PC-9 (cell line): Measurements from ENCODE around the gene CTDNEP1. TPM values are rescaled to one million over a fixed set of nuclear protein-coding genes. Genes with fewer than 3 reads are reported as not detected.

Source experiments
- BruUV-seq: library from RNA; stranded (reverse); fragments of 400-500 nt; replicated peaks from 2 replicates; lab custom pipeline; 2021; lab: Mats Ljungman, UMichigan
- CTCF ChIA-PET: fragments of 300-600 bp; sonication (Branson Sonifier 250); formaldehyde crosslinking; loops from one replicate; lab custom pipeline; 2022; ENCODE audit warnings: antibody characterized with exemption; lab: Charles Lee
- POLR2A ChIA-PET: fragments of 300-600 bp; sonication (Branson Sonifier 250); formaldehyde crosslinking; loops from one replicate; lab custom pipeline; 2022; ENCODE audit warnings: antibody characterized with exemption; ENCODE audit not compliant: unreplicated experiment; lab: Charles Lee
- DNase-seq, 2 experiments: peaks; one replicate each; pipeline versions ENCODE4 v3.0.0 to v3.0.0-alpha.2; 2015 to 2022; ENCODE audit warnings: mixed read lengths in 1 of 2
- H2AFZ ChIP-seq: fragments of 200-600 bp; sonication (generic); 2 replicates; pipeline ENCODE4 v1.8.1; 2017; ENCODE audit warnings: antibody characterized with exemption
- H3F3A ChIP-seq: fragments of 200-600 bp; sonication (generic); 2 replicates; pipeline ENCODE4 v1.8.1; 2017; ENCODE audit warnings: antibody characterized with exemption, mild to moderate bottlenecking, low read depth; ENCODE audit not compliant: insufficient read depth
- H3K27ac ChIP-seq: fragments of 200-600 bp; sonication (generic); 2 replicates; pipeline ENCODE4 v1.6.1; 2016; ENCODE audit warnings: mixed run types
- H3K27me3 ChIP-seq: fragments of 200-600 bp; sonication (generic); 2 replicates; pipeline ENCODE4 v1.6.1; 2016; ENCODE audit warnings: low read depth, mixed run types; ENCODE audit not compliant: insufficient read depth
- H3K36me3 ChIP-seq: fragments of 200-600 bp; sonication (generic); 2 replicates; pipeline ENCODE4 v1.6.1; 2016; ENCODE audit warnings: low read depth, mixed run types
- H3K4me1 ChIP-seq: fragments of 200-600 bp; sonication (generic); replicated peaks from 2 replicates; pipeline ENCODE4 v1.6.1; 2016; ENCODE audit warnings: mixed run types; ENCODE audit not compliant: insufficient read depth
- H3K4me2 ChIP-seq: fragments of 200-600 bp; sonication (generic); 2 replicates; pipeline ENCODE4 v1.6.1; 2017; ENCODE audit warnings: mixed run types
- H3K4me3 ChIP-seq: fragments of 200-600 bp; sonication (generic); 2 replicates; pipeline ENCODE4 v1.6.1; 2016; ENCODE audit warnings: mixed run types
- H3K79me2 ChIP-seq: fragments of 200-600 bp; sonication (generic); 2 replicates; pipeline ENCODE4 v1.6.1; 2017; ENCODE audit warnings: low read depth, mixed run types
- H3K9me2 ChIP-seq: fragments of 200-600 bp; sonication (generic); 2 replicates; pipeline ENCODE4 v1.8.1; 2017; ENCODE audit warnings: mild to moderate bottlenecking; ENCODE audit not compliant: insufficient read depth
- H3K9me3 ChIP-seq: fragments of 200-600 bp; sonication (generic); 2 replicates; pipeline ENCODE4 v1.8.1; 2016; ENCODE audit warnings: low read depth; ENCODE audit not compliant: insufficient read depth
- H4K20me1 ChIP-seq: fragments of 200-600 bp; sonication (generic); 2 replicates; pipeline ENCODE4 v1.8.1; 2017; ENCODE audit not compliant: insufficient read depth
- EZH2 ChIP-seq: fragments of 200-600 bp; sonication (generic); IDR thresholded peaks from 2 replicates; pipeline ENCODE4 v1.8.0; 2017; ENCODE audit warnings: antibody characterized with exemption, low read depth
- intact Hi-C: fragments of 100-400 bp; cut with micrococcal nuclease; formaldehyde crosslinking; loops from one replicate; pipeline ENCODE4 v1.10.0; 2022; ENCODE audit not compliant: unreplicated experiment
- total RNA-seq: library from RNA; stranded (reverse); gene quantifications from 2 replicates; pipeline ENCODE4 v1.2.3, GENCODE V29; 2021
- TF ChIP-seq, protein P1 (sequence below): fragments of 200-600 bp; sonication (generic); conservative IDR thresholded peaks from 2 replicates; pipeline ENCODE4 v1.6.1; 2017; ENCODE audit warnings: mixed run types, antibody characterized with exemption, mild to moderate bottlenecking, moderate library complexity

Gene CTDNEP1
- total RNA-seq, 1 experiment from 2014 or later = 203 TPM

DNA sequence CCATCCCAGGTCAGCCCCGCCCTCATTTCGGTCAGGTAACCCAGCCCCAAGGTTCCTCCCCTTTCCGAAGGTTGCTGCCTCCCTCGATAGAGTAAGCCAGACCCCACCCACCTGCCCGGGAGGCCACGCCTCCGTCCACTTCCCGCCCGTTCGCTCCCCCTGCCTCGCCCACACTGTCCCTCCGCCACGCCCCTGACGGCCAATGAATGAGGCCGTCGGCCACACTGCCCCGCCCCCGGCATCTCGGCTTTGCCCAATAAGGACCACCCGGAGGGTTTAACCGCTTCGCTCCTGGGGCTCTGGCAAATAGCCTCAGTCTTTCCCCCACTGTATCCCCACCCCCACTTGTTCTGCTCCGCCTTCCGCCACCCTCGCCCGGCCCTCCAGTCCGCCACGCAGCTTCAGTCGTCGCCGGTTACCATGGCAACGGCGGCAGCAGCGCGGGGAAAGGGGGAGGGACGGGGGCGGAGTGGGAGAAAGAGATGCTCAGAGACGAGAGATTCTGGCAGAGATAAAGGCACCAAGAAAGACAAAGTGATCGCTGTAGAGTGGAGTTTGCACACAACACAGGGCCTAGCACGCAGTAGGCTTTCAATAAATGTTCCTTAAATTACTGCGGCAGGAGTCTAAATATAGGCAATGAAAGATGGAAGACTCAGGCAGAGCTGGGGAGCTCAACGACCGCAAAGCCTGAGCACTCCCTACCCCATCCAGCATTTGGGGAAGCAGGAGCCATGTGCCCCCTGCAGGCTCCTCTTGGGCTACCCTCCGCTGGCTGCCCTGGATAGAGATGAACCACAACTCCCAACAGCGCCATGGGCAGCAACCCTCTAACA is 37.0 kb downstream of the CTDNEP1 start:
- Histone ChIP-seq H3K79me2 (0 out of 2 replicates have a peak, but pooled peaks cover 3% of the 10 kb centered on the region), H3K36me3 (no peaks in the 10 kb centered on the region)

DNA sequence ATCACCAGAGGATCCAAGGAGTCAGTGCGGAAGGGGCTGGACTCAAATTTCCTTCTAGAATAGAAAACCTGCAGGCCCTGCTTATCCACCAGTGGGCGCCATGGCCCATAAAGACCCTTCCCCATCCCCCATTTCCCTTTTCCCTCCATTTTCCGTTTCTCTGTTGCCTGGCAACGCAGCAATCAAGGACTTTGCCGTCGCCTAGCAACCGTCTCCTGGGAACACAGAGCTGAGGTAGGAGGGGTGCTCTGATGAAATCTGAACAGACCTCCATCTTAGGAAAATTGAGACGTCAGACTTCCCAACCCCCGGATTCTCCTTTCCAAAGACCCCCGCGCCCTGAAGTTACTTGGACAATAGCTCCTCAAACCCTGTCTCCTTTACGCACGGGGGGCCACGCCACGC is 37.6 kb downstream of the CTDNEP1 start:
- Histone ChIP-seq H3K4me3 (peak overlapping the region; percentile 52; the same call in 1 of the 2 replicates), H3K27ac (no peak overlapping the region), H3F3A (peaks cover 23% of the 10 kb centered on the region; the same call in 1 of the 2 replicates), H2AFZ (no peak overlapping the region), H3K27me3 (no peaks in the 10 kb centered on the region), H3K4me1 (peaks cover 14% of the 10 kb centered on the region), H4K20me1 (no peaks in the 10 kb centered on the region), H3K9me2 (no peaks in the 10 kb centered on the region), H3K9me3 (no peaks in the 10 kb centered on the region), H3K36me3 (no peaks in the 10 kb centered on the region), H3K4me2 (peak overlapping the region; percentile 20; the same call in 1 of the 2 replicates), H3K79me2 (0 out of 2 replicates have a peak, but pooled peaks cover 3% of the 10 kb centered on the region)
- intact Hi-C loops = loop anchor here (1.0 to 2.0 kb wide), 2 partner anchors 25 to 167 kb away; partner anchors contain the start of gene PHF23
- no TSS peak for BruUV-seq
- peak in 1 of 2 experiments; percentile 83 for DNase-seq
- TF ChIP-seq, protein P1, sequence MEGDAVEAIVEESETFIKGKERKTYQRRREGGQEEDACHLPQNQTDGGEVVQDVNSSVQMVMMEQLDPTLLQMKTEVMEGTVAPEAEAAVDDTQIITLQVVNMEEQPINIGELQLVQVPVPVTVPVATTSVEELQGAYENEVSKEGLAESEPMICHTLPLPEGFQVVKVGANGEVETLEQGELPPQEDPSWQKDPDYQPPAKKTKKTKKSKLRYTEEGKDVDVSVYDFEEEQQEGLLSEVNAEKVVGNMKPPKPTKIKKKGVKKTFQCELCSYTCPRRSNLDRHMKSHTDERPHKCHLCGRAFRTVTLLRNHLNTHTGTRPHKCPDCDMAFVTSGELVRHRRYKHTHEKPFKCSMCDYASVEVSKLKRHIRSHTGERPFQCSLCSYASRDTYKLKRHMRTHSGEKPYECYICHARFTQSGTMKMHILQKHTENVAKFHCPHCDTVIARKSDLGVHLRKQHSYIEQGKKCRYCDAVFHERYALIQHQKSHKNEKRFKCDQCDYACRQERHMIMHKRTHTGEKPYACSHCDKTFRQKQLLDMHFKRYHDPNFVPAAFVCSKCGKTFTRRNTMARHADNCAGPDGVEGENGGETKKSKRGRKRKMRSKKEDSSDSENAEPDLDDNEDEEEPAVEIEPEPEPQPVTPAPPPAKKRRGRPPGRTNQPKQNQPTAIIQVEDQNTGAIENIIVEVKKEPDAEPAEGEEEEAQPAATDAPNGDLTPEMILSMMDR = peak; percentile 55; the same call in 1 of the 2 replicates
- no peak for TF ChIP-seq EZH2
- ChIA-PET CTCF (interaction anchor here (0.6 to 0.8 kb wide), 4 partner anchors 17 to 265 kb away, joined by 3 to 8 read pairs (median 4); no protein-coding TSS in a partner anchor), POLR2A (interaction anchor here (0.6 kb wide), 1 partner anchor 168 kb away, joined by 5 read pairs; no protein-coding TSS in a partner anchor)

More for the DNA sequence above, 37.0 kb downstream of the CTDNEP1 start:
- H3K4me1 ChIP-seq = peaks cover 20% of the 10 kb centered on the region
- peaks cover 29% of the 10 kb centered on the region for H3F3A ChIP-seq
- H3K27me3 ChIP-seq = no peaks in the 10 kb centered on the region
- intact Hi-C loops = loop anchor here (1.0 to 2.0 kb wide), 3 partner anchors 25 to 168 kb away; partner anchors contain the start of gene PHF23
- peak overlapping the region; percentile 52 for H3K4me3 ChIP-seq
- no peak for TF ChIP-seq EZH2
- TF ChIP-seq, protein P1 = peak; percentile 68
- ChIA-PET POLR2A (interaction anchor here (0.5 to 0.7 kb wide), 3 partner anchors 169 to 344 kb away, joined by 3 to 5 read pairs (median 4); no protein-coding TSS in a partner anchor), CTCF (interaction anchor here (0.5 to 0.8 kb wide), 7 partner anchors 16 to 606 kb away, joined by 3 to 8 read pairs (median 4); no protein-coding TSS in a partner anchor)
- H3K9me3 ChIP-seq = no peaks in the 10 kb centered on the region
- H2AFZ ChIP-seq = peak overlapping the region; percentile 36
- no TSS peak for BruUV-seq
- peak overlapping the region; percentile 71 for H3K4me2 ChIP-seq
- DNase-seq = peak; percentile 90 to 100
- H3K27ac ChIP-seq = no peak overlapping the region
- H3K9me2 ChIP-seq = no peaks in the 10 kb centered on the region
- H4K20me1 ChIP-seq = no peaks in the 10 kb centered on the region

DNA sequence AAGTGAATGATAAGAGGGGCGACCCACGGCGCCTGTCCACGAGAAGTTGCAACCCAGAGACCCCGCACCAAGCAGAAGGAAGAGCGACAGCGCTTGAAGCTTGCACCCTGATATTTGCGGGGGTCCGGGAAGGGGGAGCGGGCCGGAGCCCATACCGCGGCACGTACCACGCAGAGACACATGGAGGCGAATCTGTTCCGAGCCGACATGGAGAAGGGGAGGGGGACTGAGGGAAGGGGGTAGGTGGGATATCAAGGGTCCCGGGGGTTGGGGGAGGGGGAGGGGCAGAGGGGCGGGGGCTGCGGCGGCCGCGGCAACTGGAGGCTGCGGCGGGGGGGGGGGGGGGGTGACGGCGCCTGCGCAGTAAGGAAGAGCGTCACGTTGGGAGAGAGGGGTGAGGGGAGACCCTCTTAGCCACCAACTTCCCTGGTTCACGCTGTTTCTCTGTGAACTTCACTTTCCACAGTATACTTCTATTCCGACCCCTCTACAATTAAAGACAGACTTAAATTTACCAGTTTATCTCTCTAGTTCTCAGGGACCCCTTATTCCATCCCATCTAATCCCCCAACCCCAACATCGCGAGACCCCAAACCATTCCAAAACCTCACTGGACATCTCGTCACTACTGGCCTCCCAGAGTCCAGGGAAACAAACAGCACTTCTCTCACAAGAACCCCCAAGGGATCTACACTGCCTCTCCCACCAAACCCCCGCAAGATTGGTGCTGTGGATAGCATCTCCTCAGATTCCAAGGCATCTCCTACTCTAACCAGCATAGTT is 39.9 kb downstream of the CTDNEP1 start:
- Histone ChIP-seq H3K9me3 (no peaks in the 10 kb centered on the region), H3K79me2 (0 out of 2 replicates have a peak, but pooled peaks cover 3% of the 10 kb centered on the region), H2AFZ (no peak overlapping the region), H3K4me2 (no peak overlapping the region), H3F3A (peaks cover 21% of the 10 kb centered on the region; the same call in 1 of the 2 replicates), H3K36me3 (no peaks in the 10 kb centered on the region), H4K20me1 (no peaks in the 10 kb centered on the region), H3K4me3 (no peak overlapping the region), H3K27me3 (no peaks in the 10 kb centered on the region), H3K4me1 (peaks cover 8% of the 10 kb centered on the region), H3K27ac (no peak overlapping the region), H3K9me2 (no peaks in the 10 kb centered on the region)
- BruUV-seq = no TSS peak
- CTCF ChIA-PET = no interaction called here
- no peak for DNase-seq
- intact Hi-C loops = no loop called here
- POLR2A ChIA-PET = no interaction called here
- no peak for TF ChIP-seq EZH2
- TF ChIP-seq, protein P1 = no peak
